HG03108 (cell line): ENCODE data around the gene BTNL9.
"Not testable (repeated sequence)": the region's sequence is repeated elsewhere in the genome, so short reads cannot be mapped to it uniquely, and the experiment has no call there.

Experiments
- ATAC-seq: cut with Tn5 transposase; IDR thresholded peaks from one replicate; pipeline ENCODE4 v1.9.1; 2021; ENCODE audit warnings: moderate library complexity; ENCODE audit not compliant: unreplicated experiment

The BTNL9 gene

DNA sequence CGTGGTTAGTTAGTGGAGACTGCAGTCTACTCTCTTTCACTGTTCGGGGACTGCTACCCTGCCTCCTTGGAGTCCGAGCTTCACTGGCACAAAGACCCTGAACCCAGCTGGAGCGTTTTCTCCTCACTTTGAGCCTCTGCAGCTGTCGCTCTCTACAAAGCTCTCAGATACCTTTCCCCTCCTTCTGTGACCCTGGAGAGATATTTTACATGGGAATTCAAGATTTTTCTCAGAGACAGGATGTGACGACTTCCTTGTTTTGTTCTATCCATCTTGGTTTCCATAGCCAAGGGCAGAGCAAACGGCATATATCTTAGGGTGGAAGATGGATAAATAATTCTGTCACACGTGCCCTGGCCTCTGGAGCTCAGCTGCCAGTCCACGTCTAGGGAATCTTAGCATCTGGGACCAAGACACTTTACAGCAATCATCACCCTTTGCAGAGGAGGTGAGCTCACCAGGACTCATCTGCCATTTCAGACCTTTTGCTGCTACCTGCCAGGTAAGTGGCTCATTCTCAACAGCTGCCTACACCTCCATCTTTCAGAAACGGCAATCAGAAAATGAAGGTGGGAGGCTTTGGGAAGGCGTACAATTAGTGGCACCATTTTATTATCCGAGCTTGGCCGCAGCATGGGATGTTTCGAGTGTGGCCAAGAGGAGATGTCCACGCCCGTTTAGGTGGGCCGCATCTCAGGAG lies at the start of gene BTNL9:
Gene BTNL9 (plus strand): TSS at position 336 of the 700 bp plus-strand sequence. CDS start 5,224 bp downstream, outside the sequence.
- ATAC-seq: no peak

DNA sequence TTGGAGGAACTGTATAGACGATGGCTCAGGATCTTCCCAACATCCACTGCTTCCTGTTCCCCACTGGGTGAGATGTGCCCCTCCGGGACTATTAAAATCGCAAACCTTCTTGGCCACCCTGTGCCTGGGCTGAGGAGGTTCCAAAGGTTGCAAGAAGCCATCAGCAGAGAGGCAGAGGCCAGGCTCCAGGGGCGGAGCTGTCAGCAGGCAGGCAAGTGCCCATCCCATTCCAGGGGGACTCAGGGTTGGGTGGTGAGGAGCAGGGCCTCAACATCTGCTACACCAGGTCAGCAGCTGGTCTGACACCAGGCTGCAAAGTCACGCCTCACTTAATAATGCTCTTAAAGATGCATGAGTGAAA lies 49.2 kb upstream of the BTNL9 start:
- ATAC-seq: no peak

DNA sequence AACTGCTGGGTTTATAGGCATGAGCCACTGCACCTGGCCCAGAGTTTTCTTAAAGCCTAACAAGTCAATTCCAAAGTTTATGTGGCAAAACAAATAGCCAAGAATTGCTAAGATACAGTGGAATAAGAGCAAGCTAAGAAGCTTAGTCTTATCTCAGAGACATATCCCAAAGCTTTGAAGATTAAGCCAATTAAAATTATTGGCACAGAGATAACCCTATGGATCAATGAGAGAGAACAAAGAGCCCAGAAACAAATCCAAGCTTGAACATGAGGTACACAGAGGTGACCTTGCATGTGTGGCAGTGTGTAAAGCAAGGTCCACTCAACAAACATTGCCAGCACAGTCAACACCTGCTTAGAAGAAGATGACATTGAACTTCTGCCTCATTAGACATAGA lies 38.1 kb upstream of the BTNL9 start:
- no peak for ATAC-seq

DNA sequence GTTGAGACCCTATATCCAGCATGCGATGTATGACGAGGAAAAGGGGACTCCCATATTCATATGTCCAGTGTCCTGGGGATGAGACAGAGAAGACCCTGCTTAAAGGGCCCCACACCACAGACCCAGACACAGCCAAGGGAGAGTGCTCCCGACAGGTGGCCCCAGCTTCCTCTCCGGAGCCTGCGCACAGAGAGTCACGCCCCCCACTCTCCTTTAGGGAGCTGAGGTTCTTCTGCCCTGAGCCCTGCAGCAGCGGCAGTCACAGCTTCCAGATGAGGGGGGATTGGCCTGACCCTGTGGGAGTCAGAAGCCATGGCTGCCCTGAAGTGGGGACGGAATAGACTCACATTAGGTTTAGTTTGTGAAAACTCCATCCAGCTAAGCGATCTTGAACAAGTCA lies 34.3 kb upstream of the BTNL9 start:
- ATAC-seq: no peak

GRCh38 chr5:181008136-181008535 lies 31.9 kb upstream of the BTNL9 start:
- ATAC-seq: no peak

GRCh38 chr5:181010018-181010417 lies 30.0 kb upstream of the BTNL9 start:
- ATAC-seq: not testable (repeated sequence)

DNA sequence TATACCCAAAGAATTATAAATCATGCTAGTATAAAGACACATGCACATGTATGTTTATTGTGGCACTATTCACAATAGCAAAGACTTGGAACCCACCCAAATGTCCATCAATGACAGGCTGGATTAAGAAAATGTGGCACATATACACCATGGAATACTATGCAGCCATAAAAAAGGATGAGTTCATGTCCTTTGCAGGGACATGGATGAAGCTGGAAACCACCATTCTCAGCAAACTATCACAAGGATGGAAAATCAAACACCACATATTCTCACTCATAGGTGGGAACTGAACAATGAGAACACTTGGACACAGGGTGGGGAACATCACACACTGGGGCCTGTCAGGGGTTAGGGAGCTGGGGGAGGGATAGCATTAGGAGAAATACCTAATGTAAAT lies 25.4 kb upstream of the BTNL9 start:
- not testable (repeated sequence) for ATAC-seq

DNA sequence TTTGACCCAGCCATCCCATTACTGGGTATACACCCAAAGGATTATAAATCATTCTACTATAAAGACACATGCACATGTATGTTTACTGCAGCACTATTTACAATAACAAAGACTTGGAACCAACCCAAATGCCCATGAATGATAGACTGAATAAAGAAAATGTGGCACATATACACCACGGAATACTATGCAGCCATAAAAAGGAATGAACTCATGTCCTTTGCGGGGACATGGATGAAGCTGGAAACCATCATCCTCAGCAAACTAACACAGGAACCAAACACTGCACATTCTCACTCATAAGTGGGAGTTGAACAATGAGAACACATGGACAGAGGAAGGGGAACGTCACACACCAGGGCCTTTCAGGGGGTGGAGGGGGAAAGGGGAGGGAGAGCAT lies 22.6 kb upstream of the BTNL9 start:
- ATAC-seq: not testable (repeated sequence)

DNA sequence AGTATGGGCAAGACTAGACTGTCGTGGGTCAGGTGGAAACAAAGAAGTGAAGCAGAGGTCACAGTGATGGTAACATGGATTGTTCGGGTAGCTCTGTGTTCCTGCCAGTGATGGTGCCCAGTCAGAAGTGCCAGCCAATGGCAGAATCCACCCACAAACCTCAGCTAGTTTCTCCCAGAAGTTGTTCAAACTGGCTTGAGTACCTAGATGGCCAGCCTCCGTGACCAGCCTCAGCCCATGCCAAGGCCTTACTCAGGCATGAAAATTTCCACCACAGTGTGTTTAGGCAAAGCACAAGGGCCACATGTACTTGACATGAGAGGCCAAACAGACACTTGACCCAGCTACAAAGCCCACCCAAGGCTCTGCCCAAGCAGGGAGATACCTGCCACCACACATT lies 19.4 kb upstream of the BTNL9 start:
- no peak for ATAC-seq

DNA sequence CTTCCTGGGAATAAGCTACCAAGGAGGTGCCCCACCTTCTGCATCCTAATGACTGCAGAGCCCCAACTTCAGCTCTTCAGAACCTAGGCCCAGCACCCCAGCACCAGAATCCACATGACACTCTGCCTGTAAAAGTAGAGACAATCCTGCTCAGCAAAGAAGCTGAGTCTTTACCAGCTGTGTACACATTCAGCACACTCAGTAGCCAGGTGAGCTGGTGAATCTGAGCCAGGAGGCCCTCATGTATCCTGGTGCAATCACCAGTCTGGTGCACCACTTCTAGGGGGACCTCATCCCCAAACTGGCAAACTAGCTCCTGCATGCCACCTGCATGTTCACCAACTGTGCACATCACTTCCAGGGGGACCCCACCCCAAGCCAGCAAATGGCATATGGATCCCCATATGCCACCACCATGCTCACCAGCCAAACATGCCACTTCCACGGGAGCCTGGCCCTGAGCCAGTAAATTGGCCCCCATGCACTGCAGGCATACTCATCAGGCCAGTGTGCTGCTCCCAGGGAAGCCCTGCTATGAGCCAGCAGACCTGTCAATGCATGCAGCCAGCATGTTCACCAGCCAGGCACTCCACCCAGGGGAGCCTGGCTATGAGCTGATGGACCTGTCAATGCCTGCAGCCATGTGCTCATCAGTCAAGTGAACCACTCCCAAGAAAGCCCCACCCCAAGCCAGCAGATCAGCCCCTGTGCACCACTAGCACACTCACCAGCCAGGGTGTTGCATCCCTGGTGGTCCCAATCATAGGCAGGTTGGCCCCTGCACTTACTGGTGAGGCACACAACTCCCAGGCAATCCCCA lies 15.6 kb upstream of the BTNL9 start:
- no peak for ATAC-seq

DNA sequence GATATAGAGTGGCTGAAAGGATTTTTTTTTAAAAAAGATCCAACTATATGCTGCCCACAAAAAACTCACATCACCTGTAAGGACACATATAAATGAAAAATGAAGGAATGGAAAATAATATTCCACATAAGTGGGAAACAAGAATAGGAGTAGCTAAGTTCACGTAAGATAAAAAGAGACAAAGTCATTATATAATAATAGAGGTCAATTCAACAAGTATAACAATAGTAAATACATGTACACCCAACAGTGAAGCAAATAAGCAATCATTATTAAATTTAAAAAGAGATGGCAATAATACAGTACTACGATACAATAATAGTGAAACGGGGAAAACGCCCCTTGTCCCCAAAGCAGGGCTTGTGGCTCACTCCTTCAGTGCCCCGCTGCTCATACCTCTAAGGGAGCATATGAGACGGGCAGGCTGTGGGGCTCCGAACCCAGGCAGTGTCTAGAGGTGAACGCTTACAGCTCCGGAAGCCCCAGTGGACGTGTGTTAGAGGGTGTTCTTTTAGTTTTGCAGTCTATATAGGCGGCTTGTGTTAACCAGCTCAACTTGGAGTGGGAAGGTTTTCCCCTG lies 12.5 kb upstream of the BTNL9 start:
- no peak for ATAC-seq

DNA sequence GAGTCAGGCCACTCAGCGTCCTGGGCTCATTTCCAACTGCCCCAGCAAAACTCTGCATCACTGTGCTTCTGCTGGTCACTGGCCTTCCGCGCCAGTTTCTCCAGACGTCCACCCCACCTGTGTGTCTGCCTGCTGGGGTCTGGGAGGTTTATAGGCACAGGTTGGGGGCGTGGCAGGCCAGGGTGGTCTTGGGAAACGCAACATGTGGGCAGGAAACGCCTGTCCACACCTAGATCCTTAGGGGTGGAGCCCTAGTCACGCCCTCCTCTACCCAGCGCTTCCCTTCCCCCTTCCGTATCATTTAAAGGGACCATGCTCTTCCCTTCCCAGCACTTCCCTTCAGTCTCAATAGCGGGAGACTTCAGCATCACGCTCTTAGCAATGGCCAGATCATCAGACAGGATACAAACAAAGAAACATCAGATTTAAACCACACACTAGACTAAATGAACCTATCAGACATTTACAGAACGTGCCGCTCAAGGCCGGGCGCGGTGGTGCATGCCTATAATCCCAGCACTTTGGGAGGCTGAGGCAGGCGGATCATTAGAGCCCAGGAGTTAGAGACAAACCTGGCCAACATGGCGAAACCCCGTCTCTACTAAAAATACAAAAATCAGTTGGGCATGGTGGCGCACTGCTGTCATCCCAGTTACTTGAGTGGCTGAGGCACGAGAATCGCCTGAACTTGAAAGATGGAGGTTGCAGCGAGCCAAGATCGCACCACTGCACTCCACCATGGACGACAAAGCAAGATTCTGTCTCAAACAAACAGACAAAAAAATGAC lies 11.8 kb upstream of the BTNL9 start:
- no peak for ATAC-seq

DNA sequence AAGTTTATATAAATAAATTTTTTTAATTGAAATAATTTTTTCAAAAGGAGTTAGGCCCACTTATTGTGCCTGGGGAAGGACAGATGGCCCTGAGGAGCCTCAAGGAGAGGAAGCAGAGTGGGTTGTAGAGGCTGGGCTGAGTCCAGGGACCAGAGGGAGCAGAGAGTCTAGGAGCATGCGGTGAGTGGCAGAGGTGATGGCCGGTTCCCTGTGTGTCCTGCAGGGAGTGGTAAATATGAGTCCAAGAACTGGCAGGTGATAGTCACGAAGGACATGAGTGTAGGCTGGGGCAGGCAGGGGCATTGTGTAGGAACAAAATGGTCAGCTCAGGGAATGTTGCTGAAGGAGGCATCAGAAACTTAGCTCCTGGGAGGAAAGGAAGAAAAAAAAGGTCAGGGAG lies 8.3 kb upstream of the BTNL9 start:
- ATAC-seq: no peak

DNA sequence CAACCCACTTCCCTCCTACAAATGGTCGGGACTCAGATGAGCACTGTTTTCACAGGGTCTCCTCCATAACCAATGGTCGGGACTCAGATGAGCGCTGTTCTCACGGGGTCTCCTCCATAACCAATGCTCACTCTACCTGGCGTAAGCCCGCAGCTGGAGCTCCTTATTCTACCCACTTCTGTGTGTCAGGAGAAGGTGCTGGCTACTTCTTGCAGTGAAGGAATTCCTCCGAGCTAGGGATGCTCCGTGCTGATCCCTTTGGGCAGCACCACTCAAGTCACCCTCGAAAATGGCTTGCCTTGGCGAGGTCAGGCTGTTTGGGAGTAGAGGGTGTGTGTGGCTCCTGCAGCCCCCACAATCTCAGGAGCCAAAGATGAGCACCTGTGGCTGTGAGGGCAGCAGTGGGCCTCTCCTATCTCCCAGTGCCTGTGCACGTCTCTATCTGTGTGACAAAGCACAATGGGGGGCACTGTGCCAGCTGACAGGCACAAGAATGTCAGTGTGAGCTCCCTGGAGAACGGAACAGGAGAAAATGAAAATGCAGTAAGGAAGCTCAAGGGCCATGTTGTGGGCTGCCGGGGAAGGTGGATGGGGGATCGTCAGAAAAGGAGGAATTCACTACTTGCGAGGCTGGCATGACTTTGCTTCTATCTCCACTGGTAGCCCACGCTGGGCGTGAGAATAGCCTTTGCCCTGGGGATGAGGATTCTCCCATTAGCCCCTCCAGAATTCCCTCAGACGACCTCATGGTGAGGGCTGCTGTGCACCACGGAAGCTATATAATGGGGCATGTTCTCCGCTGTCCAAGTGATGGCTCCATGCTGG lies 3.9 kb upstream of the BTNL9 start:
- no peak for ATAC-seq

- no peak for ATAC-seq
These were observed 3.2 kb upstream of the BTNL9 start for GRCh38 chr5:181036816-181037364.

GRCh38 chr5:181037365-181037861 lies 2.7 kb upstream of the BTNL9 start:
- no peak for ATAC-seq

GRCh38 chr5:181039471-181039870 lies 595 bp upstream of the BTNL9 start:
- ATAC-seq: no peak

GRCh38 chr5:181040631-181040945 lies 522 bp downstream of the BTNL9 start:
- no peak for ATAC-seq

- no peak for ATAC-seq
These were observed 977 bp downstream of the BTNL9 start for GRCh38 chr5:181041043-181041442.

GRCh38 chr5:181042036-181042713 lies 2.1 kb downstream of the BTNL9 start:
- ATAC-seq: no peak
